ENCODE data around the gene SLC38A10. TPM values are rescaled to one million over a fixed set of nuclear protein-coding genes. Genes with fewer than 3 reads are reported as not detected.
"Not testable (repeated sequence)": the region's sequence is repeated elsewhere in the genome, so short reads cannot be mapped to it uniquely, and the experiment has no call there.

The SLC38A10 gene
- total and polyA plus RNA-seq, 2 experiments from 2014 or later = 94.4 to 131 TPM

DNA sequence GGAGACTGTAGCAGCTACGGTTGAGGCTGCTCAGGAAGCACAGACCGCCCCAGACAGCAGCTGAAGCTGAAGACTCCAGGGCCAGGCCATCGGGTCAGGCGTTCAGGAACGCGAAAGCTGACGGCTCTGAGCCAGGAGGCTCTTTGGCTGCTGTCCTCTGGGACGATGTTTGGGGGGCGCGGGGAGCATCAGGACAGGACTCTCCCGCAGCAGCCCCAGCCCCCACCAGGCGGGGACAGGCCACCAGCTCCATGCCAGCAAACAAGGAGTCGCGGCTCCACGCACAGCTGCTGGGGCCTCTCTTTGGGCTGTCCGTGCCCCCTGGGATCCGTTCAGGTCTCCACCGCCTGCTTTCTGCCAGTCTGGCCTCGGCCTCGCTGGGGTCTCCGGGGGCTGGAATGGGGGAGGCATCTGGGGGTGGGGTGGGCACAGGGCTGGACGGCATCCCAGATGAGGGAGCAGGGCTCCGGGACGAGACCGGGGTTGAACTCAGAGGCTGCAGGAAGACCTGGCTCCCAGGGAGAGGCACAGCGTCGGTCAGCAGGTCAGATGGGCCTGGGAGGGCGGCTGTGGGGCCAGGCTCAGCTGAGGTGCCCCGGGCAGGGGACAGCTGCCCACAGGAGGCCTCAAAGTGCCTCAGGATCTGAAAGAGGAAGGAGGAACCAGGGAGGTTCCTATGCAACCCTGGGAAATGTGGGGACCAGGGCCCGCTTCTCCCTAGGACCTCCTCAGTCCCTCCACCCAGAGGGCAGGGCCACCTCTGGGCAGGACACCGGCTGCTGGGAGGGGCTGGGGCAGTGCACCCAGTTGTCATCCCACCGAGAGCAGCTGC lies 66.1 kb downstream of the SLC38A10 start:
- Histone ChIP-seq H3K36me3 (peaks cover 6% of the 10 kb centered on the region), H3K27me3 (no peaks in the 10 kb centered on the region), H3K9me3 (ENCODE audit: low read depth) (no peaks in the 10 kb centered on the region), H3K4me1 (ENCODE audit: low read depth) (peaks cover 7% of the 10 kb centered on the region), H3K27ac (no peak overlapping the region), H3K4me3 (no peak overlapping the region)
- TF ChIP-seq, protein P1, sequence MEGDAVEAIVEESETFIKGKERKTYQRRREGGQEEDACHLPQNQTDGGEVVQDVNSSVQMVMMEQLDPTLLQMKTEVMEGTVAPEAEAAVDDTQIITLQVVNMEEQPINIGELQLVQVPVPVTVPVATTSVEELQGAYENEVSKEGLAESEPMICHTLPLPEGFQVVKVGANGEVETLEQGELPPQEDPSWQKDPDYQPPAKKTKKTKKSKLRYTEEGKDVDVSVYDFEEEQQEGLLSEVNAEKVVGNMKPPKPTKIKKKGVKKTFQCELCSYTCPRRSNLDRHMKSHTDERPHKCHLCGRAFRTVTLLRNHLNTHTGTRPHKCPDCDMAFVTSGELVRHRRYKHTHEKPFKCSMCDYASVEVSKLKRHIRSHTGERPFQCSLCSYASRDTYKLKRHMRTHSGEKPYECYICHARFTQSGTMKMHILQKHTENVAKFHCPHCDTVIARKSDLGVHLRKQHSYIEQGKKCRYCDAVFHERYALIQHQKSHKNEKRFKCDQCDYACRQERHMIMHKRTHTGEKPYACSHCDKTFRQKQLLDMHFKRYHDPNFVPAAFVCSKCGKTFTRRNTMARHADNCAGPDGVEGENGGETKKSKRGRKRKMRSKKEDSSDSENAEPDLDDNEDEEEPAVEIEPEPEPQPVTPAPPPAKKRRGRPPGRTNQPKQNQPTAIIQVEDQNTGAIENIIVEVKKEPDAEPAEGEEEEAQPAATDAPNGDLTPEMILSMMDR (IDR thresholded peaks at IDR 0.05; ENCODE audit: low read depth, low read length) = no peak
- no peak for DNase-seq (ENCODE audit: low read depth in 1 of 2, low spot score in 1 of 2)

DNA sequence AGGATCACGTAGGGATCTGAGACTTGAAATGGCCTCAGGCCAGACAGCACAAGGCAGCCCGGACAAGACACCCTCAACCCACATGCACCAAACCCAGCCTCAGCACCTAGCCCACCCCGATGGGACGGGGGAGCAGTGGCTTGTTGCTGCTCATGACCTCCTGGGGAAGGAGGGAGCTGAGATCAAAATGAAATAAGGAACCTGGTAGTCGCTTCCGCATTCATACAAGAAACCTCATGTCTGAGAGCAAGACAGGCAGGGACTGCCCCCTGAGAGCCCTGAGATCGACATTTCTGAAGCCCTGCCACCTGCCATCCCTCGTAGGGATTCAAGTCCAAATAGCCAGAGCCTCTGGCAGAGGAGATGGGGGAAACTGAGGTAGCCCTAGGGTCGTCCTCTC lies 66.7 kb downstream of the SLC38A10 start:
- no peak for DNase-seq (ENCODE audit: low read depth in 1 of 2, low spot score in 1 of 2)
- Histone ChIP-seq H3K36me3 (peaks cover 6% of the 10 kb centered on the region), H3K27ac (no peak overlapping the region), H3K27me3 (no peaks in the 10 kb centered on the region), H3K9me3 (ENCODE audit: low read depth) (no peaks in the 10 kb centered on the region), H3K4me3 (no peak overlapping the region), H3K4me1 (ENCODE audit: low read depth) (peaks cover 7% of the 10 kb centered on the region)
- TF ChIP-seq, protein P1 (IDR thresholded peaks at IDR 0.05; ENCODE audit: low read depth, low read length) = no peak

DNA sequence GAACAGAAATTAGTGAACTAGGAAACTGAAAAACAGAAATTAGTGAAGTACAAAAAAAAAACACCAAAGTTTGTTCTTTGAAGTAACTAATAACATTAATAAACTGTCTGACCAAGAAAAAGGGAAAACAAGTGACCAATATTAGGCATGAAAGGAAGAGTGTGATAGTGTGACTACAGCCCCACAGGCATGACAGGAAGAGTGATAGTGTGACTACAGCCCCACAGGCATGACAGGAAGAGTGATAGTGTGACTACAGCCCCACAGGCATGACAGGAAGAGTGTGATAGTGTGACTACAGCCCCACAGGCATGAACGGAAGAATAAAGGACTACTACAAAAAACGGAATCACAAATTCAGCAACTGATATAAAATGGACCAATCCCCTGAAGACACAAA lies 67.5 kb downstream of the SLC38A10 start:
- not testable (repeated sequence) for H3K4me1 ChIP-seq (ENCODE audit: low read depth); H3K9me3 ChIP-seq (ENCODE audit: low read depth); DNase-seq (ENCODE audit: low read depth in 1 of 2, low spot score in 1 of 2); H3K27me3 ChIP-seq; H3K4me3 ChIP-seq; H3K27ac ChIP-seq; H3K36me3 ChIP-seq

DNA sequence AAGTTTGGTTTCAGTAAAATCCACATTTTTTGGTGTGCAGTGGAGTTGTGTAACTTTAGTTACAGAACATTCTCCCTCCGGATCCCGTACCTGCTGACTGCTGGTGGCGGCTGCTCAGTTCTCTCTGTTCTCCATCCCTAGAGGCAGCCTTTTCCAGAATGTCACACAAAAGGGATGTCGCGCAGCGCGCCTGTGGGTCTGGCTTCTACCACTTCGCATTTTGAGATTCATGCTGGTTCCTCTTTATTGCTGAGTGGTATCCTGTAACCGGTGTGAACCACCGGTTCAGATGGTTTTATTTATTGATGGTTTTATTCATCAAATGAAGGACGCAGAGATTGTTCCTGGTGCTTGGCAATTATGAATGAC lies 71.4 kb downstream of the SLC38A10 start:
- H3K4me3 ChIP-seq = peak overlapping the region; percentile 16
- H3K9me3 ChIP-seq (ENCODE audit: low read depth) = no peaks in the 10 kb centered on the region
- H3K4me1 ChIP-seq (ENCODE audit: low read depth) = no peaks in the 10 kb centered on the region
- H3K27ac ChIP-seq = no peak overlapping the region
- H3K36me3 ChIP-seq = no peaks in the 10 kb centered on the region
- no peaks in the 10 kb centered on the region for H3K27me3 ChIP-seq
- no peak for DNase-seq (ENCODE audit: low read depth in 1 of 2, low spot score in 1 of 2)
- TF ChIP-seq, protein P1 (IDR thresholded peaks at IDR 0.05; ENCODE audit: low read depth, low read length) = no peak

DNA sequence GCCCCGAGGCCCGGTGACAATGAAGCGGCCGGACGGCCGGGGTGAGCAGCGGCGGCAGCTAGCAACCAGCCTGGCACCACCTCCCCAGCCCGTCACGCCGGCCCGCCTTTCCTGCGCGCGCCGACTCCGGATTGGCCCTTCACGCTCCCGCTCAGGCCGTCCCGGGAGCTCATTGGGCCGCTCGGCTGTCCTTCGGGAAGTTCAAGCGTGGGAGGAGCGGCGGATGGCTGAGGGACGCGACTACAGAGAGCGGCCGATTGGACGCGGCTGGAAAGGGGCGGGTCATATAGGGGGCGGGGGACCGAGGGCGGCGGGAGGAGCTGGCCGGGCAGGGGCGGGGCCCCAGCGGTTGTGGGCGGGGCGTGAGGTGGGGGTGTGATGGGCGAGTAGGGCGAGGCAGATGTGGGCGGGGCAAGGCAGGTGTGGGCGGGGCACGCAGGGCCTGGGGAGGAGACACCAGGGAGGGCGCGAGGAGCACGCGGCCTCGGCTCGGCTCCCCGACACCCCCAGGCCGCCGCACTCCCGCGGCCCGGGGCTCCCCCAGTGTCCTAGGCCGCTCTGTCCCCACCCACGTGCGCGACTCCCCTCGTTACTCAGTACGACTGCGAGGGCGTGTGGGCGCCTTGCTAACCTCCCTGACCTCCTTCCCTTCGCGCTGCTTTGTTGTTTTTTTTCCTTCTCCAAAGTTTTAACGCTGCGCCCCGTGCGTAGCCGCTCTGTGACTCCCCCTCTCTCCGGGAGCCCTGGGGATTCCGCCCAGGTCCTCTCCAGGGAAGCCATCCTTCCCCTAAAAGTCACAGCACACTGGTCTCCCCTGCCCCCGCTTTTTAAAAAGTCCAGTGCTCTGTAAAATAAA lies 72.0 kb downstream of the SLC38A10 start, which contains the start of gene CEP131:
TSS of gene CEP131 (minus strand) at position 60 of the 856 bp plus-strand sequence. CDS start 2,909 bp downstream, outside the sequence.
- H3K36me3 ChIP-seq = no peaks in the 10 kb centered on the region
- no peaks in the 10 kb centered on the region for H3K27me3 ChIP-seq
- TF ChIP-seq, protein P1 (IDR thresholded peaks at IDR 0.05; ENCODE audit: low read depth, low read length) = no peak
- H3K27ac ChIP-seq = no peak within 1 kb of the TSS
- H3K4me1 ChIP-seq (ENCODE audit: low read depth) = no peaks in the 10 kb centered on the region
- DNase-seq (ENCODE audit: low read depth in 1 of 2, low spot score in 1 of 2) = peak; percentile 99
- no peaks in the 10 kb centered on the region for H3K9me3 ChIP-seq (ENCODE audit: low read depth)
- H3K4me3 ChIP-seq = peak within 1 kb of the TSS; percentile 82

DNA sequence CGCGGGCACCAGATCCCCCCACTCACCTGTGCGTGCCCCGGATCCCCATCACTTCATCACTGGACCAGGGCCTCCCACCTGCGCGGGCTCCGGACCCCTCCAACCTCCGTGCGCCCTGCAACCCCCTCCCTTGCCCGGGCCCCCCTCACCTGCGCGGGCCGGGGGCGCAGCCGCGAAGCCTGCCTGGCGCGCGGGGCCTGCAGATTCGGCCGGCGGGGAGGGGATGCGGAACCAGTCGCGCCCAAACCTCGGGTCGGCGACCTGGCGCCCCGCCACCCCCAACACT lies 72.5 kb downstream of the SLC38A10 start:
- TF ChIP-seq, protein P1 (IDR thresholded peaks at IDR 0.05; ENCODE audit: low read depth, low read length) = no peak
- DNase-seq (ENCODE audit: low read depth in 1 of 2, low spot score in 1 of 2) = no peak
- Histone ChIP-seq H3K27me3 (no peaks in the 10 kb centered on the region), H3K4me3 (peak overlapping the region; percentile 82), H3K4me1 (ENCODE audit: low read depth) (no peaks in the 10 kb centered on the region), H3K9me3 (ENCODE audit: low read depth) (no peaks in the 10 kb centered on the region), H3K27ac (no peak overlapping the region), H3K36me3 (no peaks in the 10 kb centered on the region)
